GM12878 (cell line): Measurements from ENCODE around the gene PRSS36. TPM values are rescaled to one million over a fixed set of nuclear protein-coding genes. Genes with fewer than 3 reads are reported as not detected.

Source experiments
- ATAC-seq: fragments of 200-7000 bp; cut with Tn5 transposase; 3 replicates; pipeline ENCODE4 v1.9.1; 2020; ENCODE audit warnings: mild to moderate bottlenecking, moderate library complexity
- BruUV-seq: library from RNA; stranded (reverse); fragments of 400-500 nt; replicated peaks from 2 replicates; lab custom pipeline; 2021; lab: Mats Ljungman, UMichigan
- CTCF ChIA-PET: fragments of 300-600 bp; sonication (Branson Sonifier 250); formaldehyde crosslinking; extraction: SDS; loops from one replicate; lab custom pipeline; 2021; ENCODE audit warnings: inconsistent platforms; lab: Yijun Ruan, JAX
- POLR2A ChIA-PET: fragments of 350-600 bp; formaldehyde crosslinking; extraction: SDS; loops from one replicate; lab custom pipeline; 2021; ENCODE audit warnings: inconsistent platforms; lab: Charles Lee
- RAD21 ChIA-PET: fragments of 300-600 bp; sonication (Branson Sonifier 250); formaldehyde crosslinking; loops from one replicate; lab custom pipeline; 2023; ENCODE audit warnings: antibody characterized with exemption; ENCODE audit not compliant: unreplicated experiment; lab: Charles Lee
- SMC1A ChIA-PET: fragments of 300-600 bp; sonication (Branson Sonifier 250); formaldehyde crosslinking; loops from one replicate; lab custom pipeline; 2023; ENCODE audit not compliant: unreplicated experiment, uncharacterized antibody; lab: Charles Lee
- DNase-seq: peaks from one replicate; pipeline ENCODE4 v3.0.0-alpha.2; 2011; ENCODE audit warnings: low read depth, low spot score
- FAIRE-seq: peaks from 3 replicates; lab custom pipeline; 2011; peaks lifted over from hg19 to GRCh38; lab: Jason Lieb, UNC
- H2AFZ ChIP-seq: 2 replicates; pipeline ENCODE4 v1.6.0; 2011; ENCODE audit warnings: low read depth, low read length, control low read depth; ENCODE audit not compliant: control insufficient read depth
- H3K27ac ChIP-seq: 2 replicates; pipeline ENCODE4 v1.5.1; 2011; ENCODE audit warnings: control low read depth; ENCODE audit not compliant: control insufficient read depth, insufficient read depth
- H3K27me3 ChIP-seq, 2 experiments: replicated peaks in 1 of 2; 2 replicates each; pipeline versions ENCODE4 v1.6.0 to v1.6.1; 2011; ENCODE audit warnings: low read length in 1 of 2; ENCODE audit not compliant: control insufficient read depth in 2 of 2, insufficient read depth in 2 of 2
- H3K36me3 ChIP-seq, 2 experiments: 2 replicates each; pipeline ENCODE4 v1.5.1; 2011; ENCODE audit warnings: low read length in 1 of 2; ENCODE audit not compliant: control insufficient read depth in 2 of 2, insufficient read depth in 2 of 2
- H3K4me1 ChIP-seq: 2 replicates; pipeline ENCODE4 v1.6.1; 2011; ENCODE audit warnings: mild to moderate bottlenecking, low read length, moderate library complexity, mixed read lengths; ENCODE audit not compliant: control insufficient read depth, insufficient read depth
- H3K4me2 ChIP-seq: 2 replicates; pipeline ENCODE4 v1.6.0; 2011; ENCODE audit warnings: control low read depth; ENCODE audit not compliant: control insufficient read depth, insufficient read depth
- H3K4me3 ChIP-seq: fragments of 200-600 bp; sonication (generic); 2 replicates; pipeline ENCODE4 v1.5.1; 2016
- H3K79me2 ChIP-seq: 2 replicates; pipeline ENCODE4 v1.6.0; 2011; ENCODE audit warnings: low read length; ENCODE audit not compliant: control insufficient read depth, insufficient read depth
- H3K9ac ChIP-seq: 2 replicates; pipeline ENCODE4 v1.8.0; 2011; ENCODE audit warnings: low read length, control low read depth, mixed read lengths; ENCODE audit not compliant: control insufficient read depth, insufficient read depth
- H3K9me3 ChIP-seq: replicated peaks from 3 replicates; pipeline ENCODE4 v1.5.1; 2011; ENCODE audit warnings: mild to moderate bottlenecking, low read length; ENCODE audit not compliant: control insufficient read depth, insufficient read depth
- H4K20me1 ChIP-seq: 2 replicates; pipeline ENCODE4 v1.6.0; 2011; ENCODE audit not compliant: control insufficient read depth, insufficient read depth
- ATF7 ChIP-seq: fragments of 450-650 bp; IDR thresholded peaks from 2 replicates; pipeline ENCODE4 v1.6.1; 2016; ENCODE audit warnings: low read depth, mild to moderate bottlenecking
- BMI1 ChIP-seq: fragments of 450-650 bp; IDR thresholded peaks from 2 replicates; pipeline ENCODE4 v1.6.1; 2016; ENCODE audit warnings: mild to moderate bottlenecking, moderate library complexity, borderline replicate concordance
- HDGF ChIP-seq: fragments of 450-650 bp; IDR thresholded peaks from 2 replicates; pipeline ENCODE4 v1.6.1; 2016; ENCODE audit warnings: antibody characterized with exemption
- NFIC ChIP-seq: IDR thresholded peaks from 2 replicates; pipeline ENCODE4 v1.6.1; 2012; ENCODE audit warnings: low read depth, mild to moderate bottlenecking, inconsistent platforms, low read length, moderate library complexity
- PAX5 ChIP-seq: IDR thresholded peaks from 2 replicates; pipeline ENCODE4 v1.6.1; 2011; ENCODE audit warnings: low read depth, low read length, borderline replicate concordance
- SREBF1 ChIP-seq: IDR thresholded peaks from 2 replicates; pipeline ENCODE4 v1.6.1; 2012; ENCODE audit warnings: mild to moderate bottlenecking, low read length
- SUPT20H ChIP-seq: IDR thresholded peaks from 2 replicates; pipeline ENCODE4 v1.6.1; 2011; ENCODE audit warnings: low read depth, mild to moderate bottlenecking, low read length, moderate library complexity, borderline replicate concordance; ENCODE audit not compliant: control insufficient read depth
- TCF12 ChIP-seq: IDR thresholded peaks from 2 replicates; pipeline ENCODE4 v1.6.1; 2011; ENCODE audit warnings: low read depth, mild to moderate bottlenecking, low read length
- WGBS: methylation state at CpG from one replicate; pipeline ENCODE4 v1.1.6; 2016; ENCODE audit warnings: low lambda C conversion rate; ENCODE audit not compliant: insufficient replicate concordance, insufficient coverage; ENCODE audit errors: missing lambda C conversion rate; 5-methylcytosine and 5-hydroxymethylcytosine counted together
- in situ Hi-C: fragments of 300-500 bp; cut with MboI; formaldehyde crosslinking; loops from 9 replicates; pipeline ENCODE4 v1.14.3; 2018; ENCODE audit warnings: mixed read lengths
- intact Hi-C: fragments of 100-400 bp; cut with micrococcal nuclease; formaldehyde crosslinking; loops from one replicate; pipeline ENCODE4 v1.14.2; 2022; ENCODE audit not compliant: unreplicated experiment
- polyA plus RNA-seq, 11 experiments: library from polyadenylated mRNA; depleted of rRNA in 4 of 11; unstranded in 6 of 11; stranded (reverse) in 5 of 11; fragments of >200 nt; fragmentation: Nextera tagmentation in 4 of 11; fragmentation: Illumina TruSeq in 1 of 11; extraction: Ambion mirVana in 4 of 11; extraction: Trizol in 1 of 11; gene quantifications; 1 replicate in 1 of 11; 2 replicates in 10 of 11; pipeline versions ENCODE4 v1.2.1 to v1.2.3, GENCODE V29; 2011 to 2016; ENCODE audit warnings: inconsistent platforms in 2 of 11, missing spikeins in 2 of 11, low read depth in 1 of 11
- total RNA-seq, 4 experiments: library from RNA; depleted of rRNA in 3 of 4; stranded (reverse); fragments of >200 nt in 3 of 4; fragmentation: Illumina TruSeq in 1 of 4; extraction: Trizol in 1 of 4; gene quantifications; 2 replicates each; pipeline versions ENCODE4 v1.2.1 to v1.2.3, GENCODE V29; 2013 to 2021
- TF ChIP-seq, protein P1 (sequence below): fragments of 450-650 bp; IDR thresholded peaks from 2 replicates; pipeline ENCODE4 v1.6.1; 2017; ENCODE audit warnings: mild to moderate bottlenecking, low read depth, inconsistent platforms; ENCODE audit not compliant: poor library complexity, severe bottlenecking
- TF ChIP-seq, protein P2 (sequence below): IDR thresholded peaks from 2 replicates; pipeline ENCODE4 v1.6.1; 2011; ENCODE audit warnings: low read depth, mild to moderate bottlenecking, low read length, moderate library complexity, borderline replicate concordance; ENCODE audit errors: extremely low read depth
- TF ChIP-seq, protein P3 (sequence below): IDR thresholded peaks from 2 replicates; pipeline ENCODE4 v1.6.1; 2011; ENCODE audit warnings: mild to moderate bottlenecking, low read depth, low read length, moderate library complexity; ENCODE audit not compliant: insufficient replicate concordance

Gene PRSS36
- total and polyA plus RNA-seq, 10 of the 15 experiments (the other 5 are each of a cell fraction or from before 2014, with no cell fraction given) = 0.11 to 1.1 (median 0.17) TPM; not detected in 3

DNA sequence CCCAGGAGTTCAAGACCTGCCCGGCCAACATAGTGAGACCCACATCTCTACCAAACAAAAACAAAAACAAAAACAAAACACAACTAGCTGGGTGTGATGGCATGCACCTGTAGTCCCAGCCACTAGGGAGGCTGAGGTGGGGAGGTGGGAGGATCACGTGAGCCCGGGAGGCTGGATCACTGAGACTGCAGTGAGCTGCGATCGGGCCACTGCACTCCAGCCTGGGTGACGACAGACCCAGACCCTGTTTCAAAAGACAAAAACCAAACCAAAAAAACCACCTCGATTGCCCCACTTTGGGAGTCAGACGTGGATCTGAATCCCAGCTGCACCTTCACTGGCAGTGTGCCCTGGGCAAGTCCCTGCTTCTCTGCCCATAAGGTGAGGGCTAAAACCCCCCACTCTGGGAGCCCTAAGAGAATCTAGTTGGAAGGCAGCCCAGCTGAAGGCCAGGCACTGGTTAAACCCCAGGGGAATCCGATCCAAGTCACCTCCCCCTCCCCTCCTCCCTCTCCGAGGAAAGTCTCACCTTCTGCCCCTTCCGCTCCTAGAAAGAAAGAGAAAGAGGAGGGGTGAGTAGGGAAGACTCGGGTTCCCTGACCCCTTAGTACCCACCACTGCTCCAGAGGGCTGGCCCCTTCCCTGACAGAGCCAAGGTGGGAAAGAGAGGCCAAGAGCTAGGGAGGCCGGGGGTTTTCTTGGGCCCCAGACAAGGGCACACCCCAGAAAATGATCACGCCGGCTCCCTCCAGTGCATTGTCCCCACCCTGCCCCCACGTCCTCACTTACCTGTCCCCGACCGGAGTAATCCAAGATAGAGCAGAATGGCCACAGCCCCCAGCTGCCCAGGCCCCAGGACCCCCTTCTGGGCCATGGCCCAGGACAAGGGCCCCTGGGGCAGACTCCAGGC lies 15.0 kb downstream of the PRSS36 start (continued):
- TF ChIP-seq, protein P1, sequence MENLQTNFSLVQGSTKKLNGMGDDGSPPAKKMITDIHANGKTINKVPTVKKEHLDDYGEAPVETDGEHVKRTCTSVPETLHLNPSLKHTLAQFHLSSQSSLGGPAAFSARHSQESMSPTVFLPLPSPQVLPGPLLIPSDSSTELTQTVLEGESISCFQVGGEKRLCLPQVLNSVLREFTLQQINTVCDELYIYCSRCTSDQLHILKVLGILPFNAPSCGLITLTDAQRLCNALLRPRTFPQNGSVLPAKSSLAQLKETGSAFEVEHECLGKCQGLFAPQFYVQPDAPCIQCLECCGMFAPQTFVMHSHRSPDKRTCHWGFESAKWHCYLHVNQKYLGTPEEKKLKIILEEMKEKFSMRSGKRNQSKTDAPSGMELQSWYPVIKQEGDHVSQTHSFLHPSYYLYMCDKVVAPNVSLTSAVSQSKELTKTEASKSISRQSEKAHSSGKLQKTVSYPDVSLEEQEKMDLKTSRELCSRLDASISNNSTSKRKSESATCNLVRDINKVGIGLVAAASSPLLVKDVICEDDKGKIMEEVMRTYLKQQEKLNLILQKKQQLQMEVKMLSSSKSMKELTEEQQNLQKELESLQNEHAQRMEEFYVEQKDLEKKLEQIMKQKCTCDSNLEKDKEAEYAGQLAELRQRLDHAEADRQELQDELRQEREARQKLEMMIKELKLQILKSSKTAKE = no peak
- no peak for TF ChIP-seq HDGF
- no peak for TF ChIP-seq SREBF1
- no peak for TF ChIP-seq SUPT20H
- TF ChIP-seq ATF7 = no peak
- TF ChIP-seq, protein P2, sequence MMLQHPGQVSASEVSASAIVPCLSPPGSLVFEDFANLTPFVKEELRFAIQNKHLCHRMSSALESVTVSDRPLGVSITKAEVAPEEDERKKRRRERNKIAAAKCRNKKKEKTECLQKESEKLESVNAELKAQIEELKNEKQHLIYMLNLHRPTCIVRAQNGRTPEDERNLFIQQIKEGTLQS = no peak
- no peak for TF ChIP-seq BMI1
- TF ChIP-seq, all 136 proteins: peak for 0

DNA sequence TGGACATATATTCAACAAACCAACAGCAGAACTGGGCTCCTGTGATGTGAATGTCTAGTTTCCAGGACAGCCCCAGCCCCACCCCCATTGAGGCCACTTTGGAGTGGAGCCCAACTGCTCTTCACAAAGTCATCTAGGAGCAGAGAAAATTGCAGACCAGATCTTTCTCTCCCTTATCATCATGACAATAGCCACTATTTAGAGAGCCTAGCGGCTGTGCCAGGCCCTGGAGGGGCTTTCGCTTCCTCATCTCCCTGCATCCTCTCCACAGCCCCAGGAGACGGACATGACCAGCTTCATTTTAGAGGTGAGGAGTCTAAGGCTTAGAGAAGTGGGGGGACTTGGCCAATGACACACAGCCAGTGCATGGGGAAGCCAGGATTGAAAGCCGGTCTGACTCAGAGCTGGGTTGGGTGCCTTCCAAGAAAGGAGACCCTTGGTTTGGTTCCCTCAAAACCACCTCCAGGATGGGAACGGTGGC lies 15.7 kb downstream of the PRSS36 start:
- no peaks in the 10 kb centered on the region for H3K79me2 ChIP-seq
- H3K9ac ChIP-seq = no peak overlapping the region
- H3K4me1 ChIP-seq = no peaks in the 10 kb centered on the region
- ChIA-PET RAD21 (no interaction called here), SMC1A (no interaction called here), POLR2A (no interaction called here), CTCF (no interaction called here)
- no peak overlapping the region for H2AFZ ChIP-seq
- FAIRE-seq = no peak
- no peaks in the 10 kb centered on the region for H4K20me1 ChIP-seq
- intact Hi-C loops (no loop called here), in situ Hi-C loops (no loop called here)
- WGBS = 65% methylated on average over 5 of the region's 5 CpGs
- TF ChIP-seq PAX5 = no peak
- TF ChIP-seq NFIC = no peak
- TF ChIP-seq, protein P3, sequence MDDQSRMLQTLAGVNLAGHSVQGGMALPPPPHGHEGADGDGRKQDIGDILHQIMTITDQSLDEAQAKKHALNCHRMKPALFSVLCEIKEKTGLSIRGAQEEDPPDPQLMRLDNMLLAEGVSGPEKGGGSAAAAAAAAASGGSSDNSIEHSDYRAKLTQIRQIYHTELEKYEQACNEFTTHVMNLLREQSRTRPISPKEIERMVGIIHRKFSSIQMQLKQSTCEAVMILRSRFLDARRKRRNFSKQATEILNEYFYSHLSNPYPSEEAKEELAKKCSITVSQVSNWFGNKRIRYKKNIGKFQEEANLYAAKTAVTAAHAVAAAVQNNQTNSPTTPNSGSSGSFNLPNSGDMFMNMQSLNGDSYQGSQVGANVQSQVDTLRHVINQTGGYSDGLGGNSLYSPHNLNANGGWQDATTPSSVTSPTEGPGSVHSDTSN = no peak
- no peak for TF ChIP-seq TCF12
- no TSS peak for BruUV-seq
- H3K27ac ChIP-seq = no peak overlapping the region
- ATAC-seq = no peak
- H3K4me3 ChIP-seq = no peak overlapping the region
- no peak for DNase-seq
- no peak overlapping the region for H3K4me2 ChIP-seq
- no peaks in the 10 kb centered on the region; a peak in 1 of 4 replicates for H3K36me3 ChIP-seq
- H3K27me3 ChIP-seq = no peaks in the 10 kb centered on the region
- H3K9me3 ChIP-seq = no peaks in the 10 kb centered on the region
